Osteoblast (primary cell): ENCODE measurements around the gene TFE3. TPM values are rescaled to one million over a fixed set of nuclear protein-coding genes. Genes with fewer than 3 reads are reported as not detected.

Experiments
- small RNA-seq: library from RNA; depleted of rRNA; stranded (forward); fragments of <200 nt; gene quantifications from one replicate; pipeline ENCODE3, GENCODE V24; 2012
- total RNA-seq: library from RNA; depleted of rRNA; stranded (reverse); fragments of >200 nt; gene quantifications from 2 replicates; pipeline ENCODE4 v1.2.3, GENCODE V29; 2012

The TFE3 gene
- total RNA-seq, 1 donor = 46.7 TPM

Small RNA genes lying within 50 kb of the gene (small RNA-seq; reads per million reads assigned to genes)
- not detected for gene RNU4-52P

Other genes starting within 250 kb of the TFE3 start
- gene HDAC6, start 241.3 kb downstream of the TFE3 start, total RNA-seq = 30.1 and 30.4 TPM in 2 replicates
- not detected in 2 replicates for gene ERAS, start 216.8 kb downstream of the TFE3 start, total RNA-seq
- not detected in 2 replicates for gene PCSK1N, start 207.7 kb downstream of the TFE3 start, total RNA-seq
- gene TIMM17B, start 145.6 kb downstream of the TFE3 start, total RNA-seq = 20.6 and 24.2 TPM in 2 replicates
- gene PQBP1, start 145.4 kb downstream of the TFE3 start, total RNA-seq = 32.9 and 33.6 TPM in 2 replicates
- 15.3 and 15.6 TPM in 2 replicates for gene SLC35A2, start 131.7 kb downstream of the TFE3 start, total RNA-seq
- gene PIM2, start 124.3 kb downstream of the TFE3 start, total RNA-seq = 4.3 and 4.7 TPM in 2 replicates
- 31.2 and 33.7 TPM in 2 replicates for gene OTUD5, start 85.8 kb downstream of the TFE3 start, total RNA-seq
- 0.29 and 0.36 TPM in 2 replicates for gene KCND1, start 71.5 kb downstream of the TFE3 start, total RNA-seq
- gene GRIPAP1, start 41.1 kb downstream of the TFE3 start, total RNA-seq = 14.4 and 15.6 TPM in 2 replicates
- 1.1 and 1.2 TPM in 2 replicates for gene CCDC120, start 15.6 kb upstream of the TFE3 start, total RNA-seq
- 12.3 and 15.6 TPM in 2 replicates for gene PRAF2, start 30.6 kb upstream of the TFE3 start, total RNA-seq
- gene WDR45, start 36.5 kb upstream of the TFE3 start, total RNA-seq = 86.5 and 97.5 TPM in 2 replicates
- gene GPKOW, start 80.4 kb upstream of the TFE3 start, total RNA-seq = 12.4 and 14.1 TPM in 2 replicates
- 1.2 and 1.8 TPM in 2 replicates for gene MAGIX, start 119.4 kb upstream of the TFE3 start, total RNA-seq
- 19.7 and 21.0 TPM in 2 replicates for gene PLP2, start 128.5 kb upstream of the TFE3 start, total RNA-seq
- gene PRICKLE3, start 143.0 kb upstream of the TFE3 start, total RNA-seq = 6.9 and 7.7 TPM in 2 replicates
- 0.29 and 0.36 TPM in 2 replicates for gene SYP, start 156.8 kb upstream of the TFE3 start, total RNA-seq
- not detected in 2 replicates for gene CACNA1F, start 190.0 kb upstream of the TFE3 start, total RNA-seq
- gene CCDC22, start 192.1 kb upstream of the TFE3 start, total RNA-seq = 13.3 and 15.6 TPM in 2 replicates
- gene FOXP3, start 221.4 kb upstream of the TFE3 start, total RNA-seq = not detected in 2 replicates
- 3.2 and 4.0 TPM in 2 replicates for gene PPP1R3F, start 226.4 kb upstream of the TFE3 start, total RNA-seq